Activated CD8-positive, alpha-beta T cell treated with anti-CD3 and anti-CD28 coated beads for 36 hours (primary cell): ENCODE measurements around the gene TTC4. TPM values are rescaled to one million over a fixed set of nuclear protein-coding genes. Genes with fewer than 3 reads are reported as not detected.

Experiments used
- ATAC-seq: fragments of 200-7000 bp; cut with Tn5 transposase; one replicate; pipeline ENCODE4 v1.10.0; 2021; ENCODE audit warnings: mild to moderate bottlenecking, moderate library complexity
- CTCF ChIA-PET: fragments of 350-600 bp; sonication (Branson Sonifier 250); formaldehyde crosslinking; loops from one replicate; lab custom pipeline; 2021; ENCODE audit warnings: antibody characterized with exemption; lab: Charles Lee
- POLR2A ChIA-PET: fragments of 350-600 bp; sonication (Branson Sonifier 250); formaldehyde crosslinking; loops from one replicate; lab custom pipeline; 2021; ENCODE audit warnings: antibody characterized with exemption; lab: Charles Lee
- DNase-seq: peaks from one replicate; pipeline ENCODE4 v3.0.0-alpha.2; 2020
- H3K27ac Mint-ChIP-seq: one replicate; pipeline ENCODE4 v1.8.0; 2021; ENCODE audit warnings: mild to moderate bottlenecking, mixed read lengths
- H3K27me3 Mint-ChIP-seq: one replicate; pipeline ENCODE4 v1.8.0; 2021; ENCODE audit warnings: mixed read lengths
- H3K36me3 Mint-ChIP-seq: one replicate; pipeline ENCODE4 v1.8.0; 2021; ENCODE audit warnings: low read depth, mixed read lengths
- H3K4me1 Mint-ChIP-seq: one replicate; pipeline ENCODE4 v1.8.0; 2021; ENCODE audit warnings: low read depth, mixed read lengths
- H3K4me3 Mint-ChIP-seq: one replicate; pipeline ENCODE4 v1.8.0; 2021; ENCODE audit warnings: mild to moderate bottlenecking, moderate library complexity, mixed read lengths
- H3K9me3 Mint-ChIP-seq: one replicate; pipeline ENCODE4 v1.8.0; 2021; ENCODE audit warnings: mixed read lengths
- CTCF ChIP-seq: fragments of 200-600 bp; IDR thresholded peaks from one replicate; pipeline ENCODE4 v1.8.0; 2022; ENCODE audit warnings: antibody characterized with exemption, mild to moderate bottlenecking
- intact Hi-C: fragments of 100-400 bp; cut with micrococcal nuclease; formaldehyde crosslinking; loops from one replicate; pipeline ENCODE4 v1.10.0; 2022
- total RNA-seq, 2 experiments: library from RNA; stranded (reverse); gene quantifications; one replicate each; pipeline ENCODE4 v1.2.3, GENCODE V29; 2021

The TTC4 gene
- total RNA-seq, 2 experiments from 2014 or later: 26.7 to 28.2 TPM

GRCh38 chr1:54699936-54700525, 15.6 kb upstream of the TTC4 start:
- H3K4me3 Mint-ChIP-seq: no peak overlapping the region
- ChIA-PET CTCF (interaction anchor here (0.6 to 1.1 kb wide), 2 partner anchors 20 to 166 kb away, joined by 3 read pairs; no protein-coding TSS in a partner anchor), POLR2A (interaction anchor here (0.5 kb wide), 1 partner anchor 121 kb away, joined by 3 read pairs; no protein-coding TSS in a partner anchor)
- intact Hi-C loops: no loop called here
- H3K27ac Mint-ChIP-seq: no peak overlapping the region
- H3K4me1 Mint-ChIP-seq: peaks cover 3% of the 10 kb centered on the region
- DNase-seq (no peak), ATAC-seq (no peak)
- TF ChIP-seq CTCF: no peak
- peaks cover 5% of the 10 kb centered on the region for H3K27me3 Mint-ChIP-seq
- H3K9me3 Mint-ChIP-seq: no peaks in the 10 kb centered on the region
- no peaks in the 10 kb centered on the region for H3K36me3 Mint-ChIP-seq

GRCh38 chr1:54701066-54701465, 14.6 kb upstream of the TTC4 start:
- CTCF ChIA-PET: interaction anchor here (1.1 kb wide), 1 partner anchor 164 kb away, joined by 3 read pairs; no protein-coding TSS in a partner anchor
- Mint-ChIP-seq H3K27ac (no peak overlapping the region), H3K4me3 (no peak overlapping the region), H3K4me1 (peaks cover 3% of the 10 kb centered on the region), H3K9me3 (no peaks in the 10 kb centered on the region), H3K27me3 (peaks cover 7% of the 10 kb centered on the region), H3K36me3 (no peaks in the 10 kb centered on the region)
- POLR2A ChIA-PET: no interaction called here
- intact Hi-C loops: no loop called here
- no peak for TF ChIP-seq CTCF
- DNase-seq (no peak), ATAC-seq (no peak)

GRCh38 chr1:54701996-54702395, 13.7 kb upstream of the TTC4 start:
- ChIA-PET CTCF (no interaction called here), POLR2A (no interaction called here)
- Mint-ChIP-seq H3K9me3 (no peaks in the 10 kb centered on the region), H3K27me3 (peaks cover 8% of the 10 kb centered on the region), H3K27ac (no peak overlapping the region), H3K36me3 (no peaks in the 10 kb centered on the region), H3K4me1 (no peaks in the 10 kb centered on the region), H3K4me3 (no peak overlapping the region)
- intact Hi-C loops: no loop called here
- no peak for DNase-seq
- TF ChIP-seq CTCF: no peak
- no peak for ATAC-seq

GRCh38 chr1:54703471-54703870, 12.2 kb upstream of the TTC4 start:
- H3K27ac Mint-ChIP-seq: no peak overlapping the region
- H3K4me1 Mint-ChIP-seq: no peaks in the 10 kb centered on the region
- H3K36me3 Mint-ChIP-seq: no peaks in the 10 kb centered on the region
- TF ChIP-seq CTCF: no peak
- CTCF ChIA-PET: interaction anchor here (1.3 kb wide), 1 partner anchor 107 kb away, joined by 3 read pairs; no protein-coding TSS in a partner anchor
- ATAC-seq: no peak
- intact Hi-C loops: no loop called here
- H3K4me3 Mint-ChIP-seq: no peak overlapping the region
- peaks cover 6% of the 10 kb centered on the region for H3K27me3 Mint-ChIP-seq
- no peak for DNase-seq
- no peaks in the 10 kb centered on the region for H3K9me3 Mint-ChIP-seq
- POLR2A ChIA-PET: no interaction called here

GRCh38 chr1:54705153-54705552, 10.5 kb upstream of the TTC4 start:
- Mint-ChIP-seq H3K4me1 (no peaks in the 10 kb centered on the region), H3K36me3 (no peaks in the 10 kb centered on the region), H3K27me3 (peaks cover 7% of the 10 kb centered on the region), H3K4me3 (no peak overlapping the region), H3K27ac (no peak overlapping the region), H3K9me3 (no peaks in the 10 kb centered on the region)
- ChIA-PET CTCF (interaction anchor here (0.6 to 1.2 kb wide), 2 partner anchors 10 to 96 kb away, joined by 3 read pairs; partner anchors contain the start of genes TTC22 and TTC4), POLR2A (interaction anchor here (0.6 to 1.2 kb wide), 2 partner anchors 11 to 12 kb away, joined by 3 to 4 read pairs; partner anchors contain the start of gene TTC4)
- no peak for TF ChIP-seq CTCF
- no peak for ATAC-seq
- DNase-seq: no peak
- intact Hi-C loops: no loop called here
